Measurements from ENCODE around the gene SWT1.
"Not testable (repeated sequence)": the region's sequence is repeated elsewhere in the genome, so short reads cannot be mapped to it uniquely, and the experiment has no call there.

SWT1 gene

GRCh38 chr1:185193756-185194155 lies 36.8 kb downstream of the SWT1 start:
- no peak for DNase-seq

GRCh38 chr1:185198712-185199111 lies 41.7 kb downstream of the SWT1 start:
- not testable (repeated sequence) for DNase-seq

- no peak for DNase-seq
Observed at GRCh38 chr1:185200889-185201288, 43.9 kb downstream of the SWT1 start.

GRCh38 chr1:185207170-185207569 lies 50.2 kb downstream of the SWT1 start:
- no peak for DNase-seq

- DNase-seq = no peak
Observed at GRCh38 chr1:185207980-185208602, 51.1 kb downstream of the SWT1 start.

GRCh38 chr1:185208626-185209180 lies 51.7 kb downstream of the SWT1 start:
- no peak for DNase-seq

GRCh38 chr1:185209357-185209756 lies 52.4 kb downstream of the SWT1 start:
- not testable (repeated sequence) for DNase-seq

- no peak for DNase-seq
Observed at GRCh38 chr1:185213091-185213490, 56.1 kb downstream of the SWT1 start.

GRCh38 chr1:185215911-185216310 lies 58.9 kb downstream of the SWT1 start:
- DNase-seq = no peak

- DNase-seq = no peak
Observed at GRCh38 chr1:185224132-185224531, 67.2 kb downstream of the SWT1 start.

GRCh38 chr1:185227161-185227560 lies 70.2 kb downstream of the SWT1 start:
- DNase-seq = no peak

- DNase-seq = no peak
Observed at GRCh38 chr1:185228979-185229378, 72.0 kb downstream of the SWT1 start.

- no peak for DNase-seq
Observed at GRCh38 chr1:185229981-185230380, 73.0 kb downstream of the SWT1 start.

GRCh38 chr1:185232874-185233273 lies 75.9 kb downstream of the SWT1 start:
- DNase-seq = no peak

- not testable (repeated sequence) for DNase-seq
Observed at GRCh38 chr1:185234183-185234582, 77.2 kb downstream of the SWT1 start.

- DNase-seq = not testable (repeated sequence)
Observed at GRCh38 chr1:185237176-185237575, 80.2 kb downstream of the SWT1 start.

GRCh38 chr1:185237661-185238060 lies 80.7 kb downstream of the SWT1 start:
- DNase-seq = no peak

GRCh38 chr1:185238447-185238846 lies 81.5 kb downstream of the SWT1 start:
- DNase-seq = no peak

- DNase-seq = no peak
Observed at GRCh38 chr1:185239861-185240260, 82.9 kb downstream of the SWT1 start.

GRCh38 chr1:185241127-185241526 lies 84.2 kb downstream of the SWT1 start:
- DNase-seq = no peak

- DNase-seq = no peak
Observed at GRCh38 chr1:185244015-185244747, 87.2 kb downstream of the SWT1 start.

- DNase-seq = no peak
Observed at GRCh38 chr1:185245466-185245865, 88.5 kb downstream of the SWT1 start.

- no peak for DNase-seq
Observed at GRCh38 chr1:185249563-185249962, 92.6 kb downstream of the SWT1 start.

GRCh38 chr1:185250063-185250462 lies 93.1 kb downstream of the SWT1 start:
- DNase-seq = no peak
